GM12872 (cell line): ENCODE data around the gene ARID5B.

Experiments
- CTCF ChIP-seq: IDR thresholded peaks from 3 replicates; pipeline ENCODE4 v1.5.1; 2011; ENCODE audit warnings: low read depth, mild to moderate bottlenecking, low read length, moderate library complexity; ENCODE audit not compliant: insufficient read depth

The ARID5B gene

DNA sequence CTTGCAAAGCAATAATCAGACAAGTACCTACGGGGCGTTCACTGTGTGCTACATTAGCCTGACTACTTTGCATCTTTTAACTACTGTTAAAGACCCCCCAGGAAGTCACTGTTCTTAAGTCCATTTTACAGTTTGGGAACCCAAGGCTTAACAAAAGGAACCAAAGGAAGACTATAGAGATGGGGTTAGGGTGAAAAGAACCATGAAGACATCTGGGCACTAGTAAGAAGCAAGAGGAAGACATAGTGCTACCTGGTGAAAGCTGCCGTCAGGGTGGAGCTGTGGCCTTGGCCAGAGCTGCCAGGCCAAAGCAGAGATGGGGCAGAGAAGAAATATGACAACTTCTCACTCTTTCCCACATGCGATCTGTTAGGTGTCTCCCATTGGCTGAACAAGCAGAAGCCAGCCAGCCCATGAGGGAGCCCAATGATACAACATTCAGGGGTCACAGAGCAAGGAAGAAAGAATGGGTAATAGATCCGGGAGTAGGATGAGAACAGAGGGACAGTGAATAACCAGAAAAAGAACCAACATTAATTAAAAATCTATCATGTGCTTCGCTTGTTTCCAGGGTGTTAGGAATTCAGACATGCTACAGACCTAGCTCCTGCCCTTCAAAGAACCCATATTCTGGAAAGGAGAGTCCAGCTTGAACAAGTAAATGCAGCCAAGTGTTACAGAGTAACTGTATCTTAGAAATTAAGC lies 85.4 kb downstream of the ARID5B start:
- TF ChIP-seq CTCF, result no peak

GRCh38 chr10:61987537-61987936 lies 86.0 kb downstream of the ARID5B start:
- no peak for TF ChIP-seq CTCF

DNA sequence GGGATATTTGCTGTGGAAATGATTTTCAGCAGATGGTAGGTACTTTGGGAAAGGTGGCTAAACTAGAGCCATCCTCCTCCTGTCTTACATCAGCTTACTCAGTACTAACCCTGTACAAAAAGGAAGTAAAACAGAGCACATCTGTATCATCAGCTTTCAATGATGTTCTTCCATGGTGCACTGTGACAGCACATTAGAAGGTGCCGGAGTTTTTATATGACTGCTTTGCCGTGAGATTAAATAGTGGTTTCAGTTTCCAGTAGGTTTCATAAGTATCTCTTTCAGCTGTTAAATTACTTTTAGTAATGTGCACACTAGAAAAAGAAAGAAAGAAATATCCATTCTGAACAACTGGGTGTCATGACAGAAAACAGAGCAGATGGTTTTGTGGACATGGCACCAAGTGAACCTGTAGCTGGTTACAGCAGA lies 86.5 kb downstream of the ARID5B start:
- no peak for TF ChIP-seq CTCF

GRCh38 chr10:61989995-61990760 lies 88.7 kb downstream of the ARID5B start:
- TF ChIP-seq CTCF, result no peak

DNA sequence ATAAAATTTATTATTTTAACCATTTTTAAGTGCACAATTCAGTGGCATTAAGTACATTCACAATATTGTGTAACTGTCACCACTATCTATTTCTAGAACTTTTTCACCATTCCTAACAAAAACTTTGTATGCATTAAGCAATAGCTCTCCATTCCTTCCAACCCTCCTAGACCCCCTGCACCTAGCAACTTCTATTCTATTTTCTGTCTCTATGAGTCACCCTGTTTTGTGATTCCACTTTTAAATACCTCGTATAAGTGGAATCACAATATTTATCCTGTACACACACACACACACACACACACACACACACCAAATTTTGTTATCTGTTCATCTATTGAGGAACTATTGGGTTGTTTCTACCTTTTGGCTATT lies 89.2 kb downstream of the ARID5B start:
- TF ChIP-seq CTCF, result no peak

DNA sequence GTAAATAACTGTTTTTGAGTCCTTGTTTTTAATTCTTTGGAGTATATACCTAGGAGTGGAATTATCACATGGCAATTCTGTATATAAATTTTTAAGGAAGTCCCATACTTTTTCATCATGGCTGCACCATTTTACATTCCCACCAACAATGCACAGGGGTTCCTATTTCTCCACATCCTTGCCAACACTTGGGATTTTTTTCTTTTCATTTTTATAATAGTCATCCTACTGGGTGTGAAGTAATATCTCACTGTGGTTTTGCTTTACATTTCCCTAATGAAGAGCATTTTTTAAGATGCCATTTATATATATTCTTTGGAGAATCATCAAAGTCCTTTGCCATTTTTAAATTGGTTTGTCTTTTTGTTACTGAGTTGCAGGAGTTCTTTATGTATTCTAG lies 89.7 kb downstream of the ARID5B start:
- no peak for TF ChIP-seq CTCF

- no peak for TF ChIP-seq CTCF
Observed at GRCh38 chr10:61992059-61992460, 90.6 kb downstream of the ARID5B start.
